Right atrium auricular region (tissue), 2 donors: Measurements from ENCODE around the gene GDPD1. TPM values are rescaled to one million over a fixed set of nuclear protein-coding genes. Genes with fewer than 3 reads are reported as not detected.

Experiments used
- DNase-seq: peaks from one replicate; pipeline ENCODE4 v3.0.0-alpha.2; 2019; ENCODE audit warnings: low spot score
- H3K27ac ChIP-seq, 2 donors: fragments of 200-600 bp; sonication (generic); 1 replicate in 1 of 2; 2 replicates in 1 of 2; pipeline ENCODE4 v1.5.1; 2016 to 2019
- H3K27me3 ChIP-seq, 2 donors: fragments of 200-600 bp; sonication (generic); one replicate each; pipeline versions ENCODE4 v1.5.1 to v1.6.0; 2017 to 2019
- H3K36me3 ChIP-seq: fragments of 200-600 bp; sonication (generic); one replicate; pipeline ENCODE4 v1.5.1; 2016
- H3K4me1 ChIP-seq, 2 donors: fragments of 200-600 bp; sonication (generic); one replicate each; pipeline versions ENCODE4 v1.5.1 to v1.6.0; 2017 to 2019
- H3K4me3 ChIP-seq, 2 donors: fragments of 200-600 bp; sonication (generic); 1 replicate in 1 of 2; 2 replicates in 1 of 2; pipeline ENCODE4 v1.5.1; 2017 to 2019; ENCODE audit warnings: mild to moderate bottlenecking in 1 of 2, moderate library complexity in 1 of 2
- H3K9me3 ChIP-seq, 2 donors: fragments of 200-600 bp; sonication (generic); one replicate each; pipeline ENCODE4 v1.5.1; 2019
- CTCF ChIP-seq, 2 donors: fragments of 200-600 bp; sonication (generic); IDR thresholded peaks; one replicate each; pipeline ENCODE4 v1.5.1; 2019; ENCODE audit warnings: antibody characterized with exemption in 2 of 2
- total RNA-seq, 2 donors: library from RNA; depleted of rRNA; stranded (reverse); fragments of >200 nt; gene quantifications; one replicate each; pipeline ENCODE4 v1.1.0, GENCODE V29; 2016

Gene GDPD1
- total RNA-seq, 2 donors from 2014 or later: 1.3 to 3.7 TPM

- Histone ChIP-seq H3K9me3 (no peaks in the 10 kb centered on the region), H3K27ac (no peak overlapping the region), H3K27me3 (no peaks in the 10 kb centered on the region), H3K4me1 (no peaks in the 10 kb centered on the region), H3K36me3 (no peaks in the 10 kb centered on the region), H3K4me3 (no peak overlapping the region)
- no peak for DNase-seq
- TF ChIP-seq CTCF (IDR thresholded peaks at IDR 0.05): no peak
Observed at GRCh38 chr17:59260722-59261121, 40.4 kb downstream of the GDPD1 start.

DNA sequence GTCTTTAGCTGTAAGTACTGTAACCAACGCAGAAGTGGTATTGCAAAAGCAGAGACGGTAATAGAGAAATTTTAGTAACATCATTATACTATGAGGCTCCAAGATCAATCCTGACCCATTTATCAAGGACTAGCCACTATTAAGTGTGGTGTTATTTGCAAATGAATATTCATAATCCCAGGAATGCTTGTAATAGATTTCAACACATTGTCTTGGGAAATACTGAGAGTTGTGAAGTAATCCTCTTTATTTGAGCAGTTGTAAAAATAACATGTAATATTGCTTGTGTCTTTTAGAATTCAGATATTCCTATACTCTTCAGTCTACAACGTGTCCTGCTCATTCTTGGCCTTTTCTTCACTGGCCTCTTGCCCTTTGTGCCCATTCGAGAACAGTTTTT, 46.4 kb downstream of the GDPD1 start:
- Histone ChIP-seq H3K9me3 (no peaks in the 10 kb centered on the region), H3K27me3 (no peaks in the 10 kb centered on the region), H3K36me3 (peaks cover 8% of the 10 kb centered on the region), H3K4me1 (no peaks in the 10 kb centered on the region), H3K4me3 (no peak overlapping the region), H3K27ac (no peak overlapping the region)
- no peak for TF ChIP-seq CTCF (IDR thresholded peaks at IDR 0.05)
- no peak for DNase-seq

DNA sequence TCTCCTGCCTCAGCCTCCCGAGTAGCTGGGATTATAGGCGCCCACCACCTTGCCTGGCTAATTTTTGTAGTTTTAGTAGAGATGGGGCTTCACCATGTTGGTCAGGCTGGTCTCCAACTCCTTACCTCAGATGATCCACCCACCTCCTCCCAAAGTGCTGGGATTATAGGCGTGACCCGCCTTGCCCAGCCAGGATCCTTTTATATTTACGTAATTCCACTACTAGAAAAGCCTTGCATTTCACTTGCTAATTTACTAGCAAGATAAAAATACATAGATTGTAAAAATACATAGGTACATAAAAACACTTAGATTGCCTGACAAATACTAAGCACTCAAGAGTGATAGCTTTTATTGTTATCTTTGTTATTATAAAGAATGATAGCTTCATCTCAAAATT, 47.5 kb downstream of the GDPD1 start:
- H3K9me3 ChIP-seq: no peaks in the 10 kb centered on the region
- no peak overlapping the region for H3K4me3 ChIP-seq
- no peaks in the 10 kb centered on the region for H3K4me1 ChIP-seq
- no peak overlapping the region for H3K27ac ChIP-seq
- H3K27me3 ChIP-seq: no peaks in the 10 kb centered on the region
- no peak for TF ChIP-seq CTCF (IDR thresholded peaks at IDR 0.05)
- peak; percentile 30 for DNase-seq
- peaks cover 8% of the 10 kb centered on the region for H3K36me3 ChIP-seq

- Histone ChIP-seq H3K27ac (no peak overlapping the region), H3K4me3 (no peak overlapping the region), H3K4me1 (no peaks in the 10 kb centered on the region), H3K9me3 (no peaks in the 10 kb centered on the region), H3K27me3 (no peaks in the 10 kb centered on the region), H3K36me3 (peaks cover 4% of the 10 kb centered on the region)
- DNase-seq: no peak
- TF ChIP-seq CTCF (IDR thresholded peaks at IDR 0.05): no peak
Observed at GRCh38 chr17:59275618-59276017, 55.3 kb downstream of the GDPD1 start.

DNA sequence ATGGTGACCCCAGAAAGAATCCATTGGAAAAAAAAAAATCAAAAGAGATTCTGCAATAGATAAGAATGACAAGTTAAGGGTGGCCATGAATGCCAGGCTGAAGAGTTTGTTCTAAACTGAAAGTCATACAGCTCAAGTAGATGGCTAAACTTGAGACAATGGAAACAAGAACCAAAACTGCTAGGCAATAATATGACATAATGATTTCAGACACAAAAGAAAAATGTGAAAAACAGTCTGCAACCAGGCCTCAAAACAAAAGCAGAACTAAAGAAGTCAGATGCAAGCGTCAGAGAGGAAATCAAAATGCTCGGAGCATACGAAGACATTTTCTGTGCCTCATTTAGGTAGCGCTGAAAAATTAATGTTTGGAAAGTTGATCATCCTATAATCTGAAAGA, 56.7 kb downstream of the GDPD1 start:
- DNase-seq: no peak
- H3K27me3 ChIP-seq: no peaks in the 10 kb centered on the region
- no peak overlapping the region for H3K4me3 ChIP-seq
- H3K27ac ChIP-seq: no peak overlapping the region
- no peak for TF ChIP-seq CTCF (IDR thresholded peaks at IDR 0.05)
- no peaks in the 10 kb centered on the region for H3K36me3 ChIP-seq
- no peaks in the 10 kb centered on the region for H3K9me3 ChIP-seq
- no peaks in the 10 kb centered on the region for H3K4me1 ChIP-seq

GRCh38 chr17:59278406-59278805, 58.1 kb downstream of the GDPD1 start:
- H3K9me3 ChIP-seq: no peaks in the 10 kb centered on the region
- no peaks in the 10 kb centered on the region for H3K4me1 ChIP-seq
- TF ChIP-seq CTCF (IDR thresholded peaks at IDR 0.05): no peak
- no peak for DNase-seq
- peak overlapping the region in 1 of 2 donors; percentile 40 for H3K27ac ChIP-seq
- no peaks in the 10 kb centered on the region for H3K36me3 ChIP-seq
- H3K27me3 ChIP-seq: no peaks in the 10 kb centered on the region
- no peak overlapping the region for H3K4me3 ChIP-seq
